Glomerular endothelial cell (primary cell): ENCODE results near the gene CNKSR3. TPM values are rescaled to one million over a fixed set of nuclear protein-coding genes. Genes with fewer than 3 reads are reported as not detected.

ENCODE experiments used
- DNase-seq: peaks from one replicate; pipeline ENCODE4 v3.0.0-alpha.2; 2011; ENCODE audit warnings: low read depth, low spot score; ENCODE audit errors: extremely low read depth
- total RNA-seq: library from RNA; depleted of rRNA; stranded (reverse); fragments of >200 nt; gene quantifications from 2 replicates; pipeline ENCODE4 v1.2.3, GENCODE V29; 2015

The CNKSR3 gene
- total RNA-seq, 1 donor from 2014 or later, result 13.3 TPM

DNA sequence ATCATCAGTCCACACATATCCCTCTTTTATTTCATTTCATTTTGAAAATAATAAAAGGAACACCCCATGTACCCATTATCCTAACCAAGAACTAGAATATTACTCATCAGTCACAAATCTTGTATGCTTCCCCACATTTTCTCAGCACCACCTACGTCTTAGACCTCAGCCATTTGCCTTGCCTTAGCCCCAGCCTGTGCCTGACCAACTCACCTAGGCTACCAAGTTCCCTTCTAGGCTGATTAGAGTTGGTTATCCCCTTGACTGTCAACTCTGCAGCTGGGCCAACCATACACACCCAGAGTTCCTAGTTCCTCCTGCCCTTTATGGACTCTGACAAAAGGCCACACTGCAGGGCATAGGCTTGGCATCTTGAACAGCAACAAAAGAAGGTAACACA, 120.5 kb downstream of the CNKSR3 start:
- DNase-seq, result no peak

DNA sequence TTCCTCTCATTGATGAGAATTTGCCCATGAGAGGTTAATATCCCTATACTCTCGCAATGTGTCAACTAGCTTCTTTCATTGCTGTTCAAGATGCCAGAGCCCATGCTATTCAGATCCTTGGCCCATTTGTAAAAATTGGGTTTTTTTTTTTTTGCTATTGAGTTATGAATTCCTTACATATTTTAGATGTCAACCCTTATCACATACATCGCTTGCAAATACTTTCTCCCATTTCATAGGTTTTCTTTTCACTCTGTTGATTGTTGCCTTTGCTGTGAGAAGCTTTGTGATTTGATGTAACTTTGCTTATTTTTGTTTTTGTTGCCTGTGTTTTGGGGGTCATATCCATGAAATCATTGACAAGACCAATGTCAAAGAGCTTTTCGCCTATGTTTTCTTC, 121.7 kb downstream of the CNKSR3 start:
- no peak for DNase-seq

DNA sequence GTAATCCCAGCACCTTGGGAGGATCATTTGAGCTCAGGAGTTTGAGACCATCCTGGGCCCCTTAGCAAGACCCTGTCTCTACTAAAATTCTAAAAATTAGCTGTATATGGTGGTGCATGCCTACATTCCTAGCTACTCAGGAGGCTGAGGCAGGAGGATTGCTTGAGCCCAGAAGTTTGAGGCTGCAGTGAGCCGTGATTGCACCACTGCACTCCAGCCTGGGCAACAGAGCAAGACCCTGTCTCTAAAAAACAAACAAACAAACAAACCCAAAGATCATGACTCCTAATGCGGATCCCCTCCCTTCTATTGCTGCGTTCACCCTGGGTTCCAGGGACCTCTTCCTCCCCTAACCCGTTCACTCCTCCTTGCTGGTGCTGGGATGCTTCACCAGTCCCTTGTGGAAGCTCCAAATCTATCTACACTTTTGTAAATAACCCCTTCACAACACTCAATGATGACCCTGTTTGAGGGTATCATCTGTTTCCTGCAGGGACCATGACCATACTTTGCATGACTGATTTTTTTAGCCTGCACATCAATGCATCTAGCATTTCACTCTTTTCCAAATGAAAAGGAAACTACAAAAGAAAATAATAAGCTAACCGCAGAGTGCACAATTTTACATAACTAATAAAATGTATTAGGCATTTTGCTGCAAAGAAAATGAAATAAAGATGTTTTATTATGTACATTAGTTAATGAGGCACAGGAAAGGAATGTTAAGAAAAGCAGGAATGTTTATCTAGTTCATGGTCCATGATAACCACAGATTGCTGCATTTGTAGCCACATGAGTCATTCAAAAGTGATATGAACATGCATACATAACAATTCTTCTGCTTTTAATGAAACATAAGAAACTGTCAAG, 123.4 kb downstream of the CNKSR3 start:
- no peak for DNase-seq

DNA sequence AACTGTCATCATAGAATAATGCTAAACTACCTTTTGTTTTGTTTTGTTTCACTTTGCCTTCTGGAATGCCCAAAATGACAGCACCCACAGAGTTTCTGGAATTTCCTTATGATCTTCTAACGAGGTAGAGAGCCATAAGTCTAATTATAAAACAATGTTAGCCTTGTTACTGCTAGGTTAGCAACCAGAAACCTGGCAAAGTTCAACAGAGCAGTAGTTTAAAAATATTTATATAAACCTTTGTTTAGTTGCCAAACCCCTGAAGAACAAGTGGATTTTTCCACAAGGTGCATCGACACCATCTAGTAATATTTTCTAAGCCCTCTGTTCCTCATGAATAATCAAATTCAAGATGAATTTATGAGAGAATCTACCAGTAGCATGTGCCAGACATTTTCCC, 126.3 kb downstream of the CNKSR3 start:
- no peak for DNase-seq

DNA sequence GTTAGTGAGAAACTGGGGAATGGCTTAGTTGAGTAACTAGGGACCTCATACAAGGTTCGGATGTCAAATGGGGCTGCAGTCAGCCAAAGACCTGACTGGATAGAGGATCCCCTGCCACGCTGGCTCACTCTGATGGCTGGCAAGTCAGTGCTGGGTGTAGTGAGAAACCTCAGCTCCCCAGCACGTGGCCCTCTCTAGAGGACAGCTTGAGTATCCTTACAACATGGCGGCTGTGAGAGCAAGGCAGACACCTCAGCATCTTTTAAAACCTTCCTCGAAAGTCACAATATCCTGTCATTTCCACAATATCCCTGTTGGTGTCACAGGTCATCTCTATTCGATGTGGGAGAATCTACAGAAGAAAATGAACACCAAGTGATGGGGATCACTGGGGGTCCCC, 127.2 kb downstream of the CNKSR3 start:
- DNase-seq, result no peak

DNA sequence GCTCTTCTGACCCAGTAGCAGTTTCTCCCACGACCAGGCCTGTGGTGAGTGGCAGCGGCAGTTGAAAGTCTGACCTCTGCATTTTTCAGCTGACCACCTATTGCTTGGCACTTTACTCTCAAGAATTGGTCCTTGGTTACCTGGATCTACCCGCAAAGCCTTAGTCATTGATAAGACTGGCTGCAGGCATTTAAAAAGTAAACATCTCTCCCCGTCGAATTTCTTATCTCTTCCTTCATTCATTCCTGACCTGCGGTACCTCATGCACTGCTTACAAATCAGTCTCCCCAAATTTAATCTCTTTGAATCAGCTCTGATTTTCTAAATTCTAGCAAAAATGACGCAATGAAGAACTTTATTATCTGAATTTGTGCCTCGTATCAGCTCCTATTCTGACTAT, 127.7 kb downstream of the CNKSR3 start:
- DNase-seq, result no peak

DNA sequence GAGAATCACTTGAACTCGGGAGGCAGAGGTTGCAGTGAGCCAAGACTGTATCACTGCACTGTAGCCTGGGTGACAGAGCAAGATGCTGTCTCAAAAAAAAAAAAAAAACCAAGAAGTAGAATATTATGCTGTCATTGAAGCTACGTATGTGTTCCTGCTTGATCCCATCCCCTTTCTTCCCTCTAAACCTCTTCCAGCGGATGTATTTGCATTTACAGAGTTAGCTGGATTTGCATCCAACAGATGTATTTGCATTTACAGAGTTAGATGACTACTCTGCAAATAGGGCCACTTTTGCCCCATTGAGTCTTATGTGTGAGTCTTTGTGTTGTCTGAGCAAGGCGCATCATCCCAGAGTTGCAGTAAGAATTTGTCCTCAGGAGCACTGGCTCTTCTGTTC, 128.9 kb downstream of the CNKSR3 start:
- DNase-seq, result no peak

DNA sequence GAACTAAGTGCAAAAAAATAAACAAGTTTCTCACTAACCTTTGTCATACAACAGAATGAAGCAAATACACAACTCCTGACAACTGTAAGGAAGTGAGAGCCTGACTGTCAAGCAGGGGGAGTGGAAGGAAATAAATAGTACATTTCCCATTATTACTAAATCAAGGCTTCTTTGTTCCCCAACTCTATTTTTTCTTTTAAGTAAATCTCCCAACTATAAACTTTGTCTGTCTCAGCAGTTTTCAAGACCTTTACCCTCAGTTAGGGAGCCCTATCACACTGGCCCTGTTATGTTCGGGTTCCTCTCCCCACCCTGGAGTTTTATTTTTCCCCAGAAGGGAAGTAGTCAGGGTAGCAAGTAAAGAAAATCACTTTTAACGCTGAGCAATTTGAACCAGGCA, 129.7 kb downstream of the CNKSR3 start:
- no peak for DNase-seq

DNA sequence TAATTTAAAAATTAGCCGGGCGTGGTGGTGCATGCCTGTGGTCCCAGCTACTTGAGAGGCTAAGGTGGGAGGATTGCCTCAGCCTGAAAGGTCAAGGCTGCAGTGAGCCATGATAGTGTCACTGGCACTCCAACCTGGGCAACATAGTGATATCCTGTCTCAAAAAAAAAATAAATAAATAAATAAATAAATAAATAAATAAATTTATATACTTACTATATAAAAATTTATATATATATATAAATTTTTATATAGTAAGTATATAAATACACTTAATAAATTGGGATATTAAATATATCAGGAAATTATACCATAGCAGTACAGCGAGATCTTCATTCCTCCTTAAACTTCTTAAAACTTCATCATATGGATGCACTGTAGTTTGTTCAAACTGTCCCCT, 130.9 kb downstream of the CNKSR3 start:
- DNase-seq, result no peak

DNA sequence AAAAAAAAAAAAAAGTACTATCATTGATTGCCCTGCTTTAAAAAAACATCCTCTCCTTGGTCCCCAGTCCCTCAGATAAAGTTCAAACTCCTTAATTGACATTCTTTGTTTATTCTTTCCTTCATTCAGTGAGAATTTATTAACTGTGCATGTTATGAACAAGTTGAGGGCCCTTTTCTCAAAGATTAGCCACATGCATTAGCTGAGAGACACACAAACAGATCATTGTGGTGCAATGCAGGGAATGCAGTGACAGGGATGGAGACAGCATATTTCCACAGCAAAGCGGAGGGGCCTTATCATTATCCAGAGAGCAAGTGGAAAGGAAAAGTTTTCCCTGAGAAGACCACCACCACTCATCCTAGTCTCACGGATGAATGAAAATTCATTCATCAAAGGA, 132.0 kb downstream of the CNKSR3 start:
- DNase-seq, result no peak

DNA sequence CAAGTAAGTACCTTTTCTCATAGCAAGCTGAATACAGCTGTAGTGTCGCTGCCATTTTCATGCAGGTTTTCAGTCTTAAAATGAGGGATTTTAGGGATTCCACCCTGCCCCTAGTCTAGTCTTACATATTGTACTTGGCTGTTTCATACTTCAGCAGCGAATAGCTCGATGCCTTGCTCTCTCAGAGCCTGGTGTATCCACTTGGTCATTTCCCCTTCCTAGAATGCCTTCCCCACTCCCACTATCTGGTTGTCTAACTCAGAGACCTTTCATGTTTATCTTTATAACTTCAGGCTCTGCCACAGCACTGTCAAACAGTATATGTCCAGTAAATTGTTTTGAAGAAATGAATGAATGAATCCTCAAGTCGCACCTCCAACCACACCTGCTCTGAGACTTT, 132.8 kb downstream of the CNKSR3 start:
- DNase-seq, result no peak

DNA sequence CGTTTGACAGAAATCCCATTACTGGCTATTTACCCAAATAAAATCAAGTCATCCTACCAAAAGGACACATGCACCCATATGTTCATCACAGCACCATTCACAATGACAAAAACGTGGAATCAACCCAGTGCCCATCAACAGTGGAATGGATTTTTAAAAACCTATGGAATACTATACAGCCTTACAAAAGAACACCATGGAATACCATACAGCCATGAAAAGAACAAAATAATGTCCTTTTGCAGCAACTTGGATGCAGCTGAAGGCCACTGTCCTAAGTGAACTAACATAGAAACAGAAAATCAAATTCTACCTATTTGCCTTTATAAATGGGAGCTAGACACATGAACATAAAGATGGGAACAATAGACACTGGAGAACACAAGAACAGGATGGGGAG, 136.5 kb downstream of the CNKSR3 start:
- no peak for DNase-seq

DNA sequence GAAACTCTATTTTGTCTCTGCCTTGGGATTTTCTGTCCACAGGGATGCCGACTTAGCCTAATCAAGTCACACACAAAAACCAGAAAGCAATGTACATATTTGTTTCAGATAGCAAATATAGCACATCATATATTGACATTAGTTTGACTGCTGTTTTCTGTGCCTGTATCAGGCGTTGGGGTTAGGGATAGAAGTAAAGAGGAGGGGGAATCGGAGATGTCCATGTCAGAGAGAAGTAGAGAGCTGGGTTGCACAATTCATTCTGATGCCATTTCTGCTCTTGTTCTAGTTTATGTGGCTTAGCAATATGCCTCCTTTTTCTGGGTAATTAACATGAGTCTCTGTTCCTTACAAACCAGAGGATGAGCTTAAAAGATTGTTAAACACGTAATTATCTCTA, 139.2 kb downstream of the CNKSR3 start:
- no peak for DNase-seq

DNA sequence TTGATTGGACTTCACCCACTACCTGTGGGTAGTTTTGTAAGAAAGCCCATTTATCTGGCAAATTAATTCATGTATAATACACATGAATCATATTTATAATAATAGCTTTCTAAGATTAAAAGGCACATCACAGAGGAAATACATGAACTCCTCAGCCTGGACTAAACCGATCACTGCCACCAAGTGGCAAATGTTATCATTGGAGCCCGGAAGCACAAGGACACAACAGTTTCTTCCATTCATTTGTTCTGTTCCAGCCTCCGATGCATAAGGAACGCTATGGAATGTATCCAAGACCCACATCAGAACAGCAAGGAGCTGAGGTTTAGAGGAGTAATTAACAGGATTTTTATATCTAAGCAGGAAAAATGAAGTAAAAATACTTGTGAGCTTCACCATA, 139.9 kb downstream of the CNKSR3 start:
- DNase-seq, result no peak

DNA sequence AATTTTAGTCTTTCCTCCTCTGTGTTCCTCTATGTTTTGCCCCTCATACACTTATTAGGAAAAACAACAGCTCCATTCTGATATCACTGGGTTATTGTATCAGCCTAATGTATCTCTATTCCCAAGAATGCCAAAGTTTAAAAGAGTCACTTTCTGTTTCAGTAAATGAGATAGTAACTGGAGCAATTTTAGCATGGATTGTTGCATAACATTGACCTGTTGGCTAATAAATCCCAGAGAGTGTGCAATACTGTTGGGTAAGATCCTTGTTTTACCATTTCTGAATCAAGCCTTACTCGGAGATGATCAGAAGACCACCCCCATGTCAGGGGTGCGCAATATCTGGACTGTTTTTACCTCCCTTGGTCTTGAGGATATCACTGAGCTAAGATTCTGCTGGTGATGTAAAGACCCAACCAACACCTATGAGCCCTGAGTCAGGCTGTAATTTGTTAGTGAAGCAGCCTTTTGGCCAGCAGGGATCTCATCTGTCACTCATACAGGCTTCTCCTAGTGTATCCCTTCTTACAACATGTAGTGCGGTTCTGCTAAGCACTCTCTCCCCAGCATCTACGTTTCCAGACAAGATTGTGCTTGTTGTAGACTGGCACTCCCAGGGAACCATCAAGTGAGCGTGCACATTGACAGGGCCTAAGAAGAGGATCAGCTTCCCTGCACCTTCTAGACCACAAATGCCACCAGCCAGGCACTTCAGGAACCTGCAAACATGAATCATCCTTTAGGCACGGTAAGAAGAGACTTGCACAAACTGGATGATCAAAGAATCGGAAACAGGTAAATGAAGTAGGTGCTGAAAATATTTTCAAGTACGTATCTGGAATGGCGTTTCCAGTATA, 142.4 kb downstream of the CNKSR3 start:
- DNase-seq, result no peak

DNA sequence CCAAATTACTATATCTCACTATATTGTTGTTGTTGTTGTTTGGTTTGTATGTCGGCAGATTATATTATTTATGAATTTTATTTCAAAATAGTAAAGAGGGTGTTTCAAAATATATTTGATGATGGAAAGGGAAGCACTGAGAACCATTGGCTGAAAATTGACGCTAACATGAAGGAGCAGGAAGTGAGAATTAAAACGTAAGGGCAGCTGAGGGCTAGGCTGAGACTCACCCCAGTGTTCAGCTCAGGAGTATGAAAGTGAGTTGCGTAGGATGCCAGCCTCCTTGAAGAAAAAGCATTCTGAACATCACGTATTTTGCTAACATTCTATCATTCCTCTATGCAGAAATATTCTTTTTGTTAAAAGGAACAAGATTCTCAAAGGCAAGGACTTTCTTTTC, 143.1 kb downstream of the CNKSR3 start:
- DNase-seq, result no peak

DNA sequence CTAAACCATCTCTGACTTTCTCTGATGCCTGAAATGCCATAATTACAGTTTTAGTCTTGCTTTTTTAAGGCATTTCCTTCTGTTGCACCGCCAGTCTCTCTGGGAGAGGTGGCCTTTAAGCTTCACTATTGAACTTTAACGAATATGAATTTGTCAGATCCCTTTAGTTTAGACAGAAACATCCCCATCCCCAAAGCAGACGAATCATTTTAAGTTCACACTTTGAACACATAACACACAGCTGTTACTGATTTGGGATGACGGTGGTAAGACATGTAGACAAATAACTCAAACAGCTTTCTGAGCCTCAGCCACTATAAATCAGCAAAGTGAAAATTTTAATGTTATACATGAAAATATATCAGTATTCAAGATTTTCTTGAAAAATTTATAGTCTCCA, 146.7 kb downstream of the CNKSR3 start:
- no peak for DNase-seq

DNA sequence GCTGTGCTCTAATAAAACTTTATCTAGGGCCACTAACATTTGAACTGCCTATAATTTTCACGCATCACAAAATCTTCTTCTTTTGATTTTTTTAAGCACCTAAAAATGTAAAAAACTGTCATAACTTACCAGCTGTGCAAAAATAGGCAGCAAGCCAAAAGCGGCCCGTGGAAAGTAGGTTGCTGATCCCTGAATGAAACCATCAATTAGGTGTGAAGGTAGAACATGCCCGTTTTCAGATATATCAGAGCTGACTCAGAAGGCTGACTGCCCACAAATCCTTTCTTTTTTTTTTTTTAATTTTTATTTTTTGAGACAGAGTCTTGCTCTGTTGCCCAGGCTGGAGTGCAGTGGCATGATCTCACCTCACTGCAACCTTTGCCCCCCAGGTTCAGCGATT, 149.0 kb downstream of the CNKSR3 start:
- no peak for DNase-seq

DNA sequence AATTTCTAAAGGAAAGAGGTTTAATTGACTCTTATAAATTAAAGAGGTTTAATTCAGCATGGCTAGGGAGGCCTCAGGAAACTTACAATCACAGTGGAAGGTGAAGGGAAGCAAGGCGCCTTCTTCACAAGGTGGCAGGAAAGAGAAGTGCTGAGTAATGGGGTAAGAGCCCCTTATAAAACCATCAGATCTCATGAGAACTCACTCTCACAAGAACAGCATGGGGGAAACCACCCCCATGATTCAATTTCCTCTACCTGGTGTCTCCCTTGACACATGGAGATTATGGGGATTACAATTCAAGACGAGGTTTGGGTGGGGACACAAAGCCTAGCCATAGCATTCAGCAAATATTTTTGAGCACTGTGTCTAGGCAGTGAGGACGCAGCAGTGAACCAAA, 150.0 kb downstream of the CNKSR3 start:
- no peak for DNase-seq

DNA sequence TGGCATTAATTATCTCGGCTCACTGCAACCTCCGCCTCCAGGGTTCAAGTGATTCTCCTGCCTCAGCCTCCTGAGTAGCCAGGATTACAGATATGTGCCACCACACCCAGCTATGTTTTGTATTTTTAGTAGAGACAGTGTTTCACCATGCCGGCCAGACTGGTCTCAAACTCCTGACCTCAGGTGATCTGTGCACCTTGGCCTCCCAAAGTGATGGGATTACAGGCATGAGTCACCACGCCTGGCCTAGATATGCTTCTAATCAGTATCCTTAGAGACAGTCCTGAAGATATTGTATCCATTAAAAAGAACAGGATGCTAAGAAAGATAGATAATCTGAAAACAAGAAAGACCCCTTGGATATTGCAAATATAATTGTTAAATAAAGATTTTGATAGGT, 150.8 kb downstream of the CNKSR3 start:
- DNase-seq, result no peak

DNA sequence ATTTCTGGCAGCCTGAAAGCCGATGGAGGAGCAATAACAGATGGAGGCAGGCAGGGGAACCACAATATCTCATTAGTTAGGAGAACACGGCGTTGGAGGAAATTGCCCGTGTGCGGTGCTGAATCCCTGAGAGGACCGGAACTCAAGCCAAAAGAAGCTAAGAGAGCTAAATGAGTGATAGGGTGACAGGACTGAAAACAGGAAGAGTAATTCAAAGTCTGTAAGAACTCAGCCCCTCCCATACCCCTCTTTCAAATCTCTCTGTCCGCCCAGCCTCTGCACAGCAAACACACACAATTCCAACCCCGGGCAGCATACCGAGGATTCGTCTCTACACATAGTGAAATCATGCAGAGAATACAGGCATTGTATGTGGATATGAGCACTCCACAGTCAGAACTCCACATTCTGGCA, 151.3 kb downstream of the CNKSR3 start:
- DNase-seq, result no peak

DNA sequence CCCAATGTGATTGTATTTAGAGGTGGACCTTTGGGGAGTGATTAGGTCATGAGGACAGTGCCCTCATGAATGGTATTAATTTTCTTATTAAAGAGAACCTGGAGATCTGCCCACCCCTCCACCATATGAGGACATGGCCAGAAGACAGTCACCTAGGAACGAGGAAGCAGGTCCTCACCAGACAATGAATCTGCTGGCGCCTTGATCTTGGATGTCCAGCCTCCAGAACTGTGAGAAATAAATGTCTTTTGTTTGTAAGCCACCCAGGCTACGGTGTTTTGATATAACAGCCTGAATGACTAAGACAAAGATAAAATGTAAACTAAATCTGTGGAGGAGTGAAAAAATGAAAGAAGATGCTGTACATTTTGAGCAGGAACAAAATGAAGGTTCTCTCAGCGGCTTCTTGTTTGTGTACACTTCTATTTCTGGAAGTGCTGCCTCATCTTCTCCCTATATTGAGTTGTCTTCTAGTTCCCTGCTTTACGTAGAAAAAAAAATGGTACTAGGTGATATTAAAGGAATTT, 152.4 kb downstream of the CNKSR3 start:
- DNase-seq, result no peak
